DMS153 (cell line): ENCODE measurements around the gene DOCK4.

Experiments used
- DNase-seq: peaks from one replicate; lab custom pipeline; 2025; lab: John Stamatoyannopoulos, UW

The DOCK4 gene

DNA sequence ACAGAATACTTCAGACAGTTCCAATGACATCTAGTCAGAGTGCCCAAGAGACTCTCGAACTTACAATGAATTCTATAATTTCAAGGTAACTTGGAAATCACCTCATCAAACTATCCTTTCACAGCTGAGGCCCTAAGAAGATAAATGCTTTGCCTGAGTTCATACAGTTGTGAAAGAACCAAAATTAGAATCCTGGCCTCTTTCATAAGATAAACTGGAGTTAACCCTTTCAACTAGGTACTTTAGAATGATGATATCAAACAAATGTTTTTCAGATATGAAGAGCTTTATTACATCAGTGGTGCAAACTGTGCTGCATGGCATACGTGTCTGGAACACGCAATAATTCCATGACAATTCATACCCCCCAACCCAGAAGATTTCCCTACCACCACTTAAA lies 17.9 kb downstream of the DOCK4 start:
- DNase-seq: no peak

DNA sequence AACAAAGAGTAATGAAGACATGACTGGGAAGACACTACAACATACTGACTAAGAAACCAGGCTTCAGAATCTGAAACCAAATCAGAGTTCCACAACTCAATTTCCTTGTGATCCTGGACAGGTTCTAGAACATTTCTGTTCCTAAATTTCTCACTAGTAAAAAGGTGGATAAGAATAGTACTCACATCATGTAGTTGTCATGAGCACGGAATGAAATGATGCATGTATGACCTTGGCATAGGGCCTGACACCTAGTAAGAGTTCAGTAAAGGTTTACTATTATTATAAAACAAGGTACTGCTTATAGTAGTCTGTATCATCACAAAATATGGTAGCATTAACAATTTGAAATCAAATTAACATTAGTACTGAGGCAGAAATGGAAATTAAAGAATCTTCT lies 19.9 kb downstream of the DOCK4 start:
- no peak for DNase-seq

DNA sequence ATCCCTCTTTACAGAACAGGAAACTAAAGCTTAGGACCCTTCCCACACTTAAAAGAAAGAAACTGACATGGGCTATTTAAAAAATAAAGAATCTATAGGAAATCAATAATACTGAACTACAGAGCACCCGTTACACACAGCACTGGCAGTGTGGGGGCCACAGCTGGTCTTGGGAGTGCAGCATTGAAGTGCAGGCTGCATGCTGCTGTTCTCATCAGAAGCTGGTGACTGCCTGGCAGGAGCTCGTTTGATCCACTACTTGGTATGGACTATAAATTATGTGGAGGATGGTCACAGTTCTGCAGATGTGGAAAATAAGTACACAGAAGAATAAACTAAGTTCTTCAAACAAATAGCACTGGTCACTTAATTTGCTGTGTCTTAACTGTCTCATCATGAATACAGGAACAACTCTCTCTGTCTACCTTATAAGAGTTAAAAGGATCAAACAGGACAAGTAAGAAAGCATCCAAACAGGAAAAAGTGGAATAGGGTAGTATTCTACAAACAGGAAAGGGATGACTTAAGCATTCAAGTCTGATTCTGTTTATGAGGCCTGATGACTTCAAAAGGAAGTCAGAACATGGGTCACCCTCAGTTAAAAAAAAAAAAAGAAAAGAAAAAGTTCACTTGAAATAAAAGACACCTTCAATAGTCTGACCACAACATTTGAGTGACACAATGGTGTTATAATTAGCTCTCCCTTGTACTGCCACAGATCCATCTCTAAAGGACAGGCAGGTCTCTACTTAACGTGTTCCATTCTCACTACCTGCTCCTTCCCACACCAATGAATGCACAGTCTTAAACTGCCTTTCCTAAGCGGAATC lies 21.0 kb downstream of the DOCK4 start:
- no peak for DNase-seq

DNA sequence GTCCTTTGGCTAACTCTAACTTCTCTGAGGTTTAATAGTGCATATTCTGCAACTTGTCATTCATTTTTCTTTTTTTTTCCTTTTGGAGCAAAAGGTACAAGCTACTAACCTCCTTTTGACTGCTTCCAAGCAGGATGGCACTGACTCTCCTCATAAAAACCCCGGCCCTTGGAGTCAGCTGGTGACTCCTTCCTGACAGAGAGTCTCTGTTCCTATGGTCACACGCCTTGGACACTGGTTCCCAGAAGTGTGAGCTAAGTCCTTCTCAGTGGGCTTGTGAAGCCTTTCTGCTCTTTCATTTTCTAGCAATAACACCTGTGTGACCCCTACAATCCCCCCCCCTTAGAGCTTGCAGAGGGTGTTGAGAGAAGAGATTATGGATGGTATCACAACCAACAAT lies 21.7 kb downstream of the DOCK4 start:
- no peak for DNase-seq

DNA sequence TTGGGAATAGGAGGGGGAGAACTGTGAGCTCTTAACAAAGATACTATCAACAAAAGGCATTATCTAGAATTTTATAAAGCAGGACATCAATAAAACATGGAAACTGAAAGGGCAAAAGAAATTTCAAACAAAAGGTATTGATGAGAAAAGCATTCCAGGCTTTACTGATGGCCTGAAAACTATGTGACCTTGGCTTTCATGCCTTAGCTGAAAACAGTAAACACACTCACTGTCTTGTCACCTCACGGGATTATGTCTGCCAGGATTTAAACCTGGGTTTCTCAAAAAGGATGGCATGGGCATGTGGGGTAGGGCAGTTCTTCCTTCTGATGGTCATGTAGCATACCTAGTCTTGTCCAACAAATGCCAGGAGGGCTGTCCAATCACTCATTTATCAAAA lies 22.9 kb downstream of the DOCK4 start:
- no peak for DNase-seq

DNA sequence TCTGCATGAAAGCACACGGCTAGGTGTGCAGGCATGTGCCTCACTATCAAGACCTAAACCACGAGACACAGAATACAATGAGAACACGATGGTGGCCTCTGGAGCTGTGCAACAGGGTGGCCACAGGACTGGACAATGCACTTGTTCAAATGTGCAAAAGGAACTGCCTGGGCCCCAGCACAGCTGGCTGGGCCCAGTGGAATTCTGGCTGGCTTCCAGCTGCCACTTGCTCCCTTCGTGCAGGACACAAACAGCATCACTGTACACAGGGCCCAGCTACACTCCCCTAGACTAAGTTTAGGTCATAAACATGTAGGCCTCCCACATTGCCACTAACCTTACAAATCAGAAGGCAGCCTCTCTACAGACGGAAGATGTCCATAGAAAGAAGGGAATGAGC lies 23.4 kb downstream of the DOCK4 start:
- DNase-seq: no peak

DNA sequence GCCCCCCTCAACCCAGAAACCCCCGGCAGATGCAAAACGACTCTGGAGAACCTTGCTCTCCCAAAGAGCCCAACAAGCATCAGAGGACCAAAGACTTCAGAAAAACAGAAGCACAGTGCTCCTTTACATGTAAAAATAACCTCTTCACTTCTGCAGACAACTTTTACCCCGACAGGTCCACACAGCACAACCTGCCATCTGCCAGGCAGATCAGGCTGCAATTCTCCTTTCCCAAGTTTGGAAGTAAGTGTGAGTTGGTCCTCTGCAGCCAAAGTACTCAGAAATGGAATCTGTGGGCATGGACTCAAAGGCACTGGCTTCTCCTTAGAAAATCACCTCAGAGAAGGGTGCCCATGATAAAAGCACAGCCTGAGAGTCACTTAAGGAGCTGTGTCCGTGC lies 26.0 kb downstream of the DOCK4 start:
- no peak for DNase-seq

DNA sequence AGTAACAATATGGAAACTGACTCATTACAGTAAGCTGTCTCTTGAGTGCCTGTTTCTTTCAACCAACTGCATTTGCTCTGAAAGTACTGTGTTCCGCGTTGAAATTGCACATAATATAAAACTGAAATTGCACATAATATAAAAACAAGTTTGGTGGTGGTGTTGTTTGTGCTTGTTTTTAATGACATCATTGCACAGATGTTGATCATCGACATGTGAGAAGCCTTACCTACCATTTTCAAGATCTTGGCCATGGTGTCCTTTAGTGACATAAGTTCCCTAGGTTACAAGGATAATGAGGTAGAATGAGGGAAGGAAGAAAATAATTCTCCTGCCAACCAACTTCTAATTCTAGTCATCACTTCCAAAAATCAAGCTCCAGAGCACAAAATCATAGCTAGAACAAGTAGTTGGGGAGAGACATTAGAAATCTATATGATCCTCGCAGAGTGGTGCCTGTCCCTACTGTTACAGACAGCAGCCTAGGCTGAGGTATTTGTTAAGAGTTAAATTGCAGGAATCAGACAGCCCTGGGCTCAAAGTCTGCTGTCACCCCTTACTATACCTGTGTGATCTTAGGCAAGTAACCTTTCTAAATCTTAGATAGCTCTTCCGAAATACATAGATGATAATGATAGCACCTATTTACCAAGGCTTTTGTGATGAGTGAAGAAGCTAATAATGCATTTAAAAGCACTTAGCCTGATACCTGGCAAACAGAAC lies 29.3 kb downstream of the DOCK4 start:
- DNase-seq: no peak

DNA sequence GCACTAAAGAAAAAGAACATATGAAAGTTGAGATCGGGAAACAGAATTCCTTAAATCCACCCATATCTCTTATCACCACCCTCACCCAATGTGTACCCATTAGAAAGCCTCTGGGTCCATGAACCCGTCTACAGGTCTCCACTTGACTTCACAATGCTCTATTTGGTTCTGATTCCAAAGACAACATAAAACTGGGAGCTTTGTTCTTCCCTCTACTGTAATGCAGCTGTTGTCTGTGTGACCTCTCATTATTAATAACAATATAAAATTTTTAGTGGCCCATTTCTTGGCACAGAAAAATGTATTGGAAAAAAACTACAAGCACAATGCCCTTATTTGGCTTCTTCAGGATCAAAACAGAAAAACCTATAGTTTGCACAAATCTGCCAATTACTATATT lies 30.0 kb downstream of the DOCK4 start:
- DNase-seq: no peak

DNA sequence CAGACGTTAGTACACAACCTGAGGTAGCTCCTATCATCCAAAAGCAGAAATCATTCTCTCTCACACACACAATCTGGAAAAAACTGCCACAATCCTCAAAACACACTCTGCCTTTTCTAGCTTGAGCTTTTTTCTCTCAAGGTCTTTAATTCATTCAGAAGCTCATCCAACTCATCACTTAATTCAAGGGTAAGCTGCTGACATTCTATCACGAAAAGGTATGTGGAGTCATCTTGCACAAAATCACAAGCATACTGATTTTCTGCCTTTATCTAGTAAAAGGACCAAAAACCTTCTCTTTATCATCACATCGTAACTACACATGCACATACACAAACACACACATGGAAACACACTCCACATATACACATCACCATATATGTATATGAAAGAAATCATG lies 32.0 kb downstream of the DOCK4 start:
- no peak for DNase-seq

DNA sequence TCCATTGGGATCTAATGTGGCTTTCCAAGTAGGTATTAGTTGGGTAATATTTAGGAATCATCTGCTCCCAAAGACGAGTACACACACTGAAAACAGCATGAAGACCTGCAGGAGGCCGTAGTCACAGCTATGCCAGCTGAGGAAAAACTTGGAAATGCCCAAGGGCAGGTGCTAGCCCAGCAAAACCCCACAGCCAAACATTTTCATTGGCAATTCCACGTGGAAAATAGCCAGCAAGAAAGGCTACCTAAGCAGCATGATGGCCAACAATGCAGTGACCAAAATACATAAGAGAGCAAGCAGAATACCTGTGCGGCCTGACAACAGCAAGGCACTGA lies 32.7 kb downstream of the DOCK4 start:
- DNase-seq: no peak

DNA sequence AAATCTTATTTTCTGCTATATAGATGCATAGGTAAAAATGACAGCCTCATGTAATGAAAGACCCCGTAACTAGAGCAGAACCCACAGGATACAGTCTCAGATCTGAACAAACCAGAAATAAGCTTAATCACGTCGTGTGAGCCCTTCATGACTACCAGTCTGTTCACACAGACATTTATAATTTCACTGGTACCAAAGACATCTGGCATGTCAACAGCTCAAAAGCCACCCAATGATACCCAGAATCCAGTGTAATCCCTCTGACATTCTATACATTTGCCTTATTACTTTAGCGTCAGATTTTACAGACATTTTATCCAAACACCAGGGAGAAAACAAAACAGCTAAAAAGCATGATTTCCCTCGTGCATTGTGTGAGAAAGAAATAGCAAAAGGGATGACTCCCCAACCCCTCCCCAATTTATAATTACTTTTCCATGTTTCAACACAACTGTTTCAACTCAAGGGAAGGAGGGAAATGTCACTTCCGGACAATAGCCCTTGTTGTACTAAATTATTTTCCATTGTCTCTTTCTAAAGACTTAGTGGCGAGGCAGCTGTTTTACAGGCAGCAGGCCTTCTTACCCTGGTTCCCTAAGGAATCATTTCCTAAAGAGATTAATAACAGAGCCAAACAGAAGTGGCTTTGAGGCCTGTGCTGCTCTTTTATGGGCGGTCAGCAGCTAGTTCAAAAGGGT lies 33.2 kb downstream of the DOCK4 start:
- no peak for DNase-seq

DNA sequence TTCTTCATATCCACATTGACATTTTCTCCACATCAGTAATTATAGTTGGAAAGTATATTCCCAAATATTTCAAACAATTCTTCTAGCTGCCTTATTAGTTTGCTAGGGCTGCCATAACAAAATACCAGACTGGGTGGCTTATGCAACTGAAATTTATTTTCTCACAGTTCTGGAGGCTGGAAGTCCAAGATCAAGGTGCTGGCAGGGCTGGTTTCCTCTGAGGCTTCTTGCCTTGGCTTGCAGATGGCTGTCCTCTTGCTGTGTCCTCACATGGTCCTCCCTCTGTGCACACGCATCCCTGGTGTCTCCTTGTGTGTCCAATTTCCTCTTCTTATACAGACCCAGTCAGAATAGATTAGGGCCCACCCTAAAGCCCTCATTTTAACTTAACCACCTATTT lies 34.5 kb downstream of the DOCK4 start:
- no peak for DNase-seq

DNA sequence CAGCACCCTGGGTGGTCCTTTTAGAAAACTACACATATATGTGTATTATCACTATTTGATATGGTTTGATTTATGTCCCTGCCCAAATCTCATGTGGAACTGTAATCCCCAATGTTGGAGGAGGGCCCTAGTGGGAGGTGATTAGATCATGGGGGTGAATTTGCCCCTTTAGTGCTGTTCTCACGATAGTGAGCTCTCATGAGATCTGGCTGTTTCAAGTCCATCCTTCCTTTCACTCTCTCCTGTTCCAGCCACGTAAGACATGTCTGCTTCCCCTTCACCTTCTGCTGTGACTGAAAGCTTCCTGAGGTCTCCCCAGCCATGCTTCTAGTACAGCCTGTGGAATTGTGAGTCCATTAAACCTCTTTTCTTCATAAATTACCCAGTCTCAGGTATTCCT lies 37.3 kb downstream of the DOCK4 start:
- no peak for DNase-seq

DNA sequence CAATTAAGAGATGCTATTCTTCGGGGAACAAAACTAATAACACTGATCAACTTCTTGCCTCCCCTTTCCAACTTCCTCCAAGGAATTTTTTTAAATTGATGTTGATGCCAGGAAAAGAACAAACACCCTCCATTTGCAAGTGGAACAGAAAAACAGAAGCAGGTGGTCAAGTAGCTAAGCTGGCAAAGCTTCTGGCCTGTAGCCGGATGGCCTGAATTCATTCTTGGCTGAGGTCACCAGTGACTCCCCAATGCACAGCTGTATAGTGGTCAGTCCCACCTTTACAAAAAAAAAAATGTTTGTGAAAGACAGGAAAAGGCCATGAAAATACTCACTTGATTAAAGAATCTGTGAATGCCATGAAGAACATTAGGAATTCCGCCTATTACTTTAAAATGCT lies 39.1 kb downstream of the DOCK4 start:
- DNase-seq: no peak

DNA sequence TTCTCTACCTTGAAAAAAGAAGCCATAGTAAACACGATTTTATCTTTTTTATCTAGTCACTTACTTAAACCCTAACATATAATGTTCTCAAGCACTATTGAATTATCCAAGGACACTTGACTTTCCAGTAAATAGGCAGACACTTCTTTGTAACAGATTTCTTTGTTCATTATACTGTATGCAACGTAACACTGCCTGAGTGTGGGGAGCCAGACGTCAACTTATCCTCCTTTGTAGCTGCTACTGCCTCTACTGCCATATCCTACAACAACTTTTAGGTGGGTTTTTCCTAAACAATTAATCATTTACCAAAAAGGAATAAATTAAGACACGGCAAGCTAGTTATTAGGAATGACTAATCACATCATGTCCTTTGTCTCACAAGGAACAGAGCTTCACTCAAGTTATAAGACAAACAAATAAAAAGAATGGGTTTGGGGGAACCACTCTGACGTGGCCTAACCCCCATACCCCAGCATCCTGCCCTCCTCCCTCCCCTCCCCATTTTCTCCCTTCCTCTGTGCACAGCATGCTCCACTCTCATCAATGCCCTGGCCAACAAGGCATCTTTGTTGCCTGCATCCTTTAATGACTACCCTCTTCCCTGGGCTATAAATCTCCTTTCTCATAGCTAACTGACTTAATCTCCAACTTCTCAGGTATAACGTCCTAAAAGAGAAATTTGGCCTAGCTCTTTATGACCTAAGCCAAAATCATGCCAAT lies 43.3 kb downstream of the DOCK4 start:
- DNase-seq: no peak

DNA sequence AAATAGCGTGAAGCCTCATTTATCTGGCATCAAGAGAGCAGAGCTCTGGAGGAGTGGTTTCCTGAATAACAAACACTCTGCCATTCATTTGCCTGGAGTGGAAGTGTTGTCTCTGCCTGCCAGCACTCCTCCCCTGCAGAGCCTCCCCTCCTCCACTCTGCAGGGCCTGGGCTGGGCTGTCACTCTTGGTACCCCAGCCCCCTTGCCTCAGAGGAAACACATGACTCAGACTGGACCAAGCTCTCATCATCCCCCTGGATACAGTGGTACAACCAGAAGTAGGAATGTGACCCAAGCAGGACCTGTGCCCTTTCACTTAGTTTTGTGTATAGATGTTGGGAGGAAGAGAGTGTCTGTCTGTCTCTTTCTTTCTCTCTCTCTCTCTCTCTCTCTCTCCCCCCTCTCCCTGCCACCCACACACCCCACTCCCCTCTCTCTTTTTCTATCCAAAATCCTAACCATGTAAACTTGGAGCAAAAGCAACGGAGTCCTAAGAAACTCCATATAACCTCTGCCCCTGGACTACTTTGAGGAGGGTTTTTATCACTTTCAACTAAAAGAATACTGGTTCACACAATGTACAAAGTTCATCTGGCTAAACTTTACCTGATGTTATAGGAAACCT lies 43.9 kb downstream of the DOCK4 start:
- DNase-seq: peak; percentile 61

DNA sequence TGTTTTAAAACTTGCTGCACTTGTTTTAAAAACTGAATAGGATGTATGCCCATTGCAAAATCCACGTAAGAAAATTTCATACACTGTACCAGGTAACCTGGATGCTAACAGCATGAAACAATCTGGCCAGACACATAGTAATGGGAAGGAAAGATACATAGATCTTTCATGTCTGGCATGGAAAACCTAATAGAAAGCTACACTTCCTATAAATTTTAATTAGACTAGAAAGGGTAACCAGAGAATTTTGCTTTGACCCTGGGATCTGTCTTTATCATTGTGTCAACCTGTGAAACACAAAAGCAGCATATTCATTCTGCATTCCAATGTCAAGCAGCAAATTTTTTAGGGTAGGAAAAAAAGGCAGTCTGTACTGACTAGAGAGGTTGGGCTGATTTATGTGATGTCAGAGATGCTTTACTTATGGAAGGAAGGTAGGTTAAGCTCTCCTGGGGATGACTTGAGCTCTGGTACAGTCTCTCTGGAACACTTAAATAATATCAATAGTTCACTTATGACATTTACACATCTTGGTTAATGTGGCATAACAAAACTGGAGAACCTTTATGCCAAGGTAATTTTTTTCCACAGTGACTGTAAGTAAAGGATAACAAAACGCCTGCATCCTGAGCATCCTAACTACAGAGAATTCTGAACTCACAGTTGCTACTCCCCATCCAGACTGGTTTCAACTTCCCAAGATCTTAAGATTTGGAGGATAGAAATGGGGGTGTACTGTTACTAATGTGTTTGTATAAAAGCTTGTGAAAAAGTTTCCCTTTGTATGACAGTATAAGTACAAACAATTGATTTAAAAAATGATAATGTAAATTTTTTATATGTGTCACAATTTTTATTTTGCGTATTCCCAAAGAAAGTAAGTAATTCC lies 44.7 kb downstream of the DOCK4 start:
- DNase-seq: no peak

DNA sequence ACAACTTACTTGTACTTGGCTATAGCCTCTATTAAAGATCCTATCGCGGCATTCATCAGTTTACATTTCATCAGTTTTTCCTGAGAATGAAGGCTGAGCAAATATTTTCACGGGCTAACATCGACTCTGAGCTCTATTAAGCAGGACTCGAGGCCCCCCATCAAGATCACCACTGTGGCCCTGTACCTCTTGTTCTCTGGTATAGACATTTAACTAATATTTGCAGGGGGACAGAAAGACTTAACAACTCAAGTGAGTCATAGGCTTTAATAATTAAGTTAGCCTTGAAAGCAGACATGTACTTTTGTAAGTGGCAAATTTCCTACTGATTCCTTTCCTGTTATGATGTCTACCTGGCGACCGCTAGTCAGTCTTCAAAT lies 45.4 kb downstream of the DOCK4 start:
- DNase-seq: no peak

DNA sequence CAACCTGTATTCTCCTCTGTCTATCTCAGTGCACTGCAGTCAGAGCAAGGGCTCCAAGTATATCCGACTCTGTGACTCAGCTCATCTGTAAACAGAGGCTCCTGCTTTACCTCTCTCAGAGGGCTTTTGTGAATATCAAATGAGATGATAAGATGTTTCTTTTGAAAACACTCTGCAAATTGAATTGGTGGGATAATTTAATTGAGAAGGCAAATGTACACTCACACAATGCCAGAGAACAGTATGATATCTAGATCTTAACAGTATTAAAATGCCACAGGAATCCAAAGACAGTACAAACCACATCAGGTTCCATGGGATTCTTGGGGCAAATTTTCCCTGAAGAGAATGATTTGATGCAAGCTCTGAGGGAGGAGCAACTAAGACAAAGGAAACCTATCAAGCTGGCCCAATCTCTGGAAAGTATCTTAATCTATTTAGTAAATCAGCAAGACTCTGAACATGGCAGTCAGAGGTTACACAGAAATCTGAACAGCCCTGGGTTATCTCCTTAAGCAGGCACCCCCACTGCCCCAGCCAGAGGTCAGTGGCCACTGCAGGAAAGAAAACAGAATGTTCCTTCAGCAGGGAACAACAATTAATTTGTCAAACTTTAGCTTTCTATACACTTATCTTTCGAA lies 45.9 kb downstream of the DOCK4 start:
- peak; percentile 21 for DNase-seq

DNA sequence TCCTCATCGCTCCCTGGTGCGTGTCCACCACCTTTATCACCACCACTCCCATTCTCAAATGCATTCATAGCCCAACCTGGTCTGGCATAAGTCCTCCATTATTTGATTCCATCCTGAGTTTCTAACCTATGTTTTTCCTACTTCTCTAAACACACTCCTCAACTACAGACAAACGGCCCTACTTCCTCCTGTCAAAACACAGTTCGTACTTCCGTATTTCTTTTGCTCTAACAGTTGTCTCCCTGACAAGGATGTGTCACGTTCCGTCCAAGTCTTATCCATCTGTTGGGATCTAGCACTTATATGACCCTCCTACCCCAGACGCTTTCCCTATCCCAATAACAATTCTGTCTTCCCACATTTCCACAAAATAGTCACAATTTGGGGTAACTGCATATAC lies 46.8 kb downstream of the DOCK4 start:
- DNase-seq: no peak
